GM12878 (cell line): ENCODE data around the gene BANP. TPM values are rescaled to one million over a fixed set of nuclear protein-coding genes. Genes with fewer than 3 reads are reported as not detected.

Experiments
- ATAC-seq: fragments of 200-7000 bp; cut with Tn5 transposase; 3 replicates; pipeline ENCODE4 v1.9.1; 2020; ENCODE audit warnings: mild to moderate bottlenecking, moderate library complexity
- BruUV-seq: library from RNA; stranded (reverse); fragments of 400-500 nt; replicated peaks from 2 replicates; lab custom pipeline; 2021; lab: Mats Ljungman, UMichigan
- CTCF ChIA-PET: fragments of 300-600 bp; sonication (Branson Sonifier 250); formaldehyde crosslinking; extraction: SDS; loops from one replicate; lab custom pipeline; 2021; ENCODE audit warnings: inconsistent platforms; lab: Yijun Ruan, JAX
- POLR2A ChIA-PET: fragments of 350-600 bp; formaldehyde crosslinking; extraction: SDS; loops from one replicate; lab custom pipeline; 2021; ENCODE audit warnings: inconsistent platforms; lab: Charles Lee
- RAD21 ChIA-PET: fragments of 300-600 bp; sonication (Branson Sonifier 250); formaldehyde crosslinking; loops from one replicate; lab custom pipeline; 2023; ENCODE audit warnings: antibody characterized with exemption; ENCODE audit not compliant: unreplicated experiment; lab: Charles Lee
- SMC1A ChIA-PET: fragments of 300-600 bp; sonication (Branson Sonifier 250); formaldehyde crosslinking; loops from one replicate; lab custom pipeline; 2023; ENCODE audit not compliant: unreplicated experiment, uncharacterized antibody; lab: Charles Lee
- DNase-seq: peaks from one replicate; pipeline ENCODE4 v3.0.0-alpha.2; 2011; ENCODE audit warnings: low read depth, low spot score
- FAIRE-seq: peaks from 3 replicates; lab custom pipeline; 2011; peaks lifted over from hg19 to GRCh38; lab: Jason Lieb, UNC
- H2AFZ ChIP-seq: 2 replicates; pipeline ENCODE4 v1.6.0; 2011; ENCODE audit warnings: low read depth, low read length, control low read depth; ENCODE audit not compliant: control insufficient read depth
- H3K27ac ChIP-seq: 2 replicates; pipeline ENCODE4 v1.5.1; 2011; ENCODE audit warnings: control low read depth; ENCODE audit not compliant: control insufficient read depth, insufficient read depth
- H3K27me3 ChIP-seq, 2 experiments: replicated peaks in 1 of 2; 2 replicates each; pipeline versions ENCODE4 v1.6.0 to v1.6.1; 2011; ENCODE audit warnings: low read length in 1 of 2; ENCODE audit not compliant: control insufficient read depth in 2 of 2, insufficient read depth in 2 of 2
- H3K36me3 ChIP-seq, 2 experiments: 2 replicates each; pipeline ENCODE4 v1.5.1; 2011; ENCODE audit warnings: low read length in 1 of 2; ENCODE audit not compliant: control insufficient read depth in 2 of 2, insufficient read depth in 2 of 2
- H3K4me1 ChIP-seq: 2 replicates; pipeline ENCODE4 v1.6.1; 2011; ENCODE audit warnings: mild to moderate bottlenecking, low read length, moderate library complexity, mixed read lengths; ENCODE audit not compliant: control insufficient read depth, insufficient read depth
- H3K4me2 ChIP-seq: 2 replicates; pipeline ENCODE4 v1.6.0; 2011; ENCODE audit warnings: control low read depth; ENCODE audit not compliant: control insufficient read depth, insufficient read depth
- H3K4me3 ChIP-seq: fragments of 200-600 bp; sonication (generic); 2 replicates; pipeline ENCODE4 v1.5.1; 2016
- H3K79me2 ChIP-seq: 2 replicates; pipeline ENCODE4 v1.6.0; 2011; ENCODE audit warnings: low read length; ENCODE audit not compliant: control insufficient read depth, insufficient read depth
- H3K9ac ChIP-seq: 2 replicates; pipeline ENCODE4 v1.8.0; 2011; ENCODE audit warnings: low read length, control low read depth, mixed read lengths; ENCODE audit not compliant: control insufficient read depth, insufficient read depth
- H3K9me3 ChIP-seq: replicated peaks from 3 replicates; pipeline ENCODE4 v1.5.1; 2011; ENCODE audit warnings: mild to moderate bottlenecking, low read length; ENCODE audit not compliant: control insufficient read depth, insufficient read depth
- H4K20me1 ChIP-seq: 2 replicates; pipeline ENCODE4 v1.6.0; 2011; ENCODE audit not compliant: control insufficient read depth, insufficient read depth
- ASH2L ChIP-seq: fragments of 300-600, 200-600 bp; sonication (generic); IDR thresholded peaks from 2 replicates; pipeline ENCODE4 v1.6.1; 2017; ENCODE audit warnings: low read depth, mild to moderate bottlenecking, borderline replicate concordance
- E2F8 ChIP-seq: fragments of 450-650 bp; IDR thresholded peaks from 2 replicates; pipeline ENCODE4 v1.6.1; 2018; ENCODE audit warnings: mild to moderate bottlenecking, low read depth, moderate library complexity; ENCODE audit not compliant: partially characterized antibody
- HDAC2 ChIP-seq: fragments of 200-600 bp; sonication (generic); IDR thresholded peaks from 2 replicates; pipeline ENCODE4 v1.6.1; 2017
- HDAC6 ChIP-seq: fragments of 200-600 bp; sonication (generic); IDR thresholded peaks from one replicate; pipeline ENCODE4 v1.8.0; 2017; ENCODE audit warnings: antibody characterized with exemption; ENCODE audit not compliant: unreplicated experiment
- SIN3A ChIP-seq: IDR thresholded peaks from 2 replicates; pipeline ENCODE4 v1.6.1; 2012; ENCODE audit warnings: low read depth, low read length, improper control_type of control experiment
- SPI1 ChIP-seq: IDR thresholded peaks from 2 replicates; pipeline ENCODE4 v1.6.1; 2011; ENCODE audit warnings: low read depth, mild to moderate bottlenecking, low read length, moderate library complexity, borderline replicate concordance; ENCODE audit not compliant: insufficient read depth
- YY1 ChIP-seq: IDR thresholded peaks from 2 replicates; pipeline ENCODE4 v1.6.1; 2011; ENCODE audit warnings: low read depth, mild to moderate bottlenecking, low read length
- ZNF207 ChIP-seq: fragments of 450-650 bp; IDR thresholded peaks from 2 replicates; pipeline ENCODE4 v1.6.1; 2014; ENCODE audit warnings: antibody characterized with exemption, mild to moderate bottlenecking, borderline replicate concordance
- WGBS: methylation state at CpG from one replicate; pipeline ENCODE4 v1.1.6; 2016; ENCODE audit warnings: low lambda C conversion rate; ENCODE audit not compliant: insufficient replicate concordance, insufficient coverage; ENCODE audit errors: missing lambda C conversion rate; 5-methylcytosine and 5-hydroxymethylcytosine counted together
- in situ Hi-C: fragments of 300-500 bp; cut with MboI; formaldehyde crosslinking; loops from 9 replicates; pipeline ENCODE4 v1.14.3; 2018; ENCODE audit warnings: mixed read lengths
- intact Hi-C: fragments of 100-400 bp; cut with micrococcal nuclease; formaldehyde crosslinking; loops from one replicate; pipeline ENCODE4 v1.14.2; 2022; ENCODE audit not compliant: unreplicated experiment
- polyA plus RNA-seq, 11 experiments: library from polyadenylated mRNA; depleted of rRNA in 4 of 11; unstranded in 6 of 11; stranded (reverse) in 5 of 11; fragments of >200 nt; fragmentation: Nextera tagmentation in 4 of 11; fragmentation: Illumina TruSeq in 1 of 11; extraction: Ambion mirVana in 4 of 11; extraction: Trizol in 1 of 11; gene quantifications; 1 replicate in 1 of 11; 2 replicates in 10 of 11; pipeline versions ENCODE4 v1.2.1 to v1.2.3, GENCODE V29; 2011 to 2016; ENCODE audit warnings: inconsistent platforms in 2 of 11, missing spikeins in 2 of 11, low read depth in 1 of 11
- total RNA-seq, 4 experiments: library from RNA; depleted of rRNA in 3 of 4; stranded (reverse); fragments of >200 nt in 3 of 4; fragmentation: Illumina TruSeq in 1 of 4; extraction: Trizol in 1 of 4; gene quantifications; 2 replicates each; pipeline versions ENCODE4 v1.2.1 to v1.2.3, GENCODE V29; 2013 to 2021
- TF ChIP-seq, protein P1 (sequence below): IDR thresholded peaks from 2 replicates; pipeline ENCODE4 v1.6.1; 2012; ENCODE audit warnings: low read depth, low read length, improper control_type of control experiment
- TF ChIP-seq, protein P2 (sequence below): IDR thresholded peaks from 2 replicates; pipeline ENCODE4 v1.6.1; 2011; ENCODE audit warnings: borderline replicate concordance, low read depth, mild to moderate bottlenecking, moderate library complexity, low read length; ENCODE audit not compliant: insufficient read depth, poor library complexity, severe bottlenecking
- TF ChIP-seq, protein P3 (sequence below): fragments of 150-350 bp; IDR thresholded peaks from 2 replicates; pipeline ENCODE4 v1.6.1; 2016; ENCODE audit warnings: low read depth, low read length
- TF ChIP-seq, protein P4 (sequence below): IDR thresholded peaks from 2 replicates; pipeline ENCODE4 v1.6.1; 2011; ENCODE audit warnings: low read depth, low read length, improper control_type of control experiment, borderline replicate concordance
- TF ChIP-seq, protein P5 (sequence below): fragments of 450-650 bp; IDR thresholded peaks from 2 replicates; pipeline ENCODE4 v1.6.1; 2017; ENCODE audit warnings: mild to moderate bottlenecking, low read depth, inconsistent platforms; ENCODE audit not compliant: poor library complexity, severe bottlenecking

The BANP gene
- total and polyA plus RNA-seq, 10 of the 15 experiments (the other 5 are each of a cell fraction or from before 2014, with no cell fraction given) = 3.9 to 21.9 (median 12.2) TPM

GRCh38 chr16:88072571-88073001 lies 121.4 kb downstream of the BANP start:
- ATAC-seq (no peak), FAIRE-seq (no peak), DNase-seq (no peak)
- Histone ChIP-seq H2AFZ (no peak overlapping the region), H3K9ac (no peak overlapping the region), H3K36me3 (peaks cover 1 to 2% of the 10 kb centered on the region in 2 experiments; a peak in 3 of 4 replicates), H3K4me2 (no peak overlapping the region), H3K4me3 (no peak overlapping the region), H3K27me3 (no peaks in the 10 kb centered on the region), H3K79me2 (no peaks in the 10 kb centered on the region), H3K9me3 (no peaks in the 10 kb centered on the region), H4K20me1 (no peaks in the 10 kb centered on the region), H3K4me1 (peaks cover 19% of the 10 kb centered on the region), H3K27ac (no peak overlapping the region)
- WGBS = 96% methylated on average over 23 of the region's 23 CpGs
- ChIA-PET POLR2A (no interaction called here), CTCF (no interaction called here), SMC1A (no interaction called here), RAD21 (no interaction called here)
- in situ Hi-C loops (no loop called here), intact Hi-C loops (no loop called here)
- BruUV-seq = no TSS peak
- TF ChIP-seq ZNF207 = no peak
- no peak for TF ChIP-seq HDAC6
- TF ChIP-seq, protein P1, sequence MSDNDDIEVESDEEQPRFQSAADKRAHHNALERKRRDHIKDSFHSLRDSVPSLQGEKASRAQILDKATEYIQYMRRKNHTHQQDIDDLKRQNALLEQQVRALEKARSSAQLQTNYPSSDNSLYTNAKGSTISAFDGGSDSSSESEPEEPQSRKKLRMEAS = no peak
- TF ChIP-seq, protein P2, sequence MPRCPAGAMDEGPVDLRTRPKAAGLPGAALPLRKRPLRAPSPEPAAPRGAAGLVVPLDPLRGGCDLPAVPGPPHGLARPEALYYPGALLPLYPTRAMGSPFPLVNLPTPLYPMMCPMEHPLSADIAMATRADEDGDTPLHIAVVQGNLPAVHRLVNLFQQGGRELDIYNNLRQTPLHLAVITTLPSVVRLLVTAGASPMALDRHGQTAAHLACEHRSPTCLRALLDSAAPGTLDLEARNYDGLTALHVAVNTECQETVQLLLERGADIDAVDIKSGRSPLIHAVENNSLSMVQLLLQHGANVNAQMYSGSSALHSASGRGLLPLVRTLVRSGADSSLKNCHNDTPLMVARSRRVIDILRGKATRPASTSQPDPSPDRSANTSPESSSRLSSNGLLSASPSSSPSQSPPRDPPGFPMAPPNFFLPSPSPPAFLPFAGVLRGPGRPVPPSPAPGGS = no peak
- TF ChIP-seq SIN3A = no peak
- TF ChIP-seq SPI1 = no peak
- TF ChIP-seq, protein P3, sequence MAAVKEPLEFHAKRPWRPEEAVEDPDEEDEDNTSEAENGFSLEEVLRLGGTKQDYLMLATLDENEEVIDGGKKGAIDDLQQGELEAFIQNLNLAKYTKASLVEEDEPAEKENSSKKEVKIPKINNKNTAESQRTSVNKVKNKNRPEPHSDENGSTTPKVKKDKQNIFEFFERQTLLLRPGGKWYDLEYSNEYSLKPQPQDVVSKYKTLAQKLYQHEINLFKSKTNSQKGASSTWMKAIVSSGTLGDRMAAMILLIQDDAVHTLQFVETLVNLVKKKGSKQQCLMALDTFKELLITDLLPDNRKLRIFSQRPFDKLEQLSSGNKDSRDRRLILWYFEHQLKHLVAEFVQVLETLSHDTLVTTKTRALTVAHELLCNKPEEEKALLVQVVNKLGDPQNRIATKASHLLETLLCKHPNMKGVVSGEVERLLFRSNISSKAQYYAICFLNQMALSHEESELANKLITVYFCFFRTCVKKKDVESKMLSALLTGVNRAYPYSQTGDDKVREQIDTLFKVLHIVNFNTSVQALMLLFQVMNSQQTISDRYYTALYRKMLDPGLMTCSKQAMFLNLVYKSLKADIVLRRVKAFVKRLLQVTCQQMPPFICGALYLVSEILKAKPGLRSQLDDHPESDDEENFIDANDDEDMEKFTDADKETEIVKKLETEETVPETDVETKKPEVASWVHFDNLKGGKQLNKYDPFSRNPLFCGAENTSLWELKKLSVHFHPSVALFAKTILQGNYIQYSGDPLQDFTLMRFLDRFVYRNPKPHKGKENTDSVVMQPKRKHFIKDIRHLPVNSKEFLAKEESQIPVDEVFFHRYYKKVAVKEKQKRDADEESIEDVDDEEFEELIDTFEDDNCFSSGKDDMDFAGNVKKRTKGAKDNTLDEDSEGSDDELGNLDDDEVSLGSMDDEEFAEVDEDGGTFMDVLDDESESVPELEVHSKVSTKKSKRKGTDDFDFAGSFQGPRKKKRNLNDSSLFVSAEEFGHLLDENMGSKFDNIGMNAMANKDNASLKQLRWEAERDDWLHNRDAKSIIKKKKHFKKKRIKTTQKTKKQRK = no peak
- TF ChIP-seq YY1 = no peak
- TF ChIP-seq, protein P4, sequence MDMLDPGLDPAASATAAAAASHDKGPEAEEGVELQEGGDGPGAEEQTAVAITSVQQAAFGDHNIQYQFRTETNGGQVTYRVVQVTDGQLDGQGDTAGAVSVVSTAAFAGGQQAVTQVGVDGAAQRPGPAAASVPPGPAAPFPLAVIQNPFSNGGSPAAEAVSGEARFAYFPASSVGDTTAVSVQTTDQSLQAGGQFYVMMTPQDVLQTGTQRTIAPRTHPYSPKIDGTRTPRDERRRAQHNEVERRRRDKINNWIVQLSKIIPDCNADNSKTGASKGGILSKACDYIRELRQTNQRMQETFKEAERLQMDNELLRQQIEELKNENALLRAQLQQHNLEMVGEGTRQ = no peak
- no peak for TF ChIP-seq ASH2L
- TF ChIP-seq E2F8 = no peak
- TF ChIP-seq HDAC2 = no peak
- TF ChIP-seq, protein P5, sequence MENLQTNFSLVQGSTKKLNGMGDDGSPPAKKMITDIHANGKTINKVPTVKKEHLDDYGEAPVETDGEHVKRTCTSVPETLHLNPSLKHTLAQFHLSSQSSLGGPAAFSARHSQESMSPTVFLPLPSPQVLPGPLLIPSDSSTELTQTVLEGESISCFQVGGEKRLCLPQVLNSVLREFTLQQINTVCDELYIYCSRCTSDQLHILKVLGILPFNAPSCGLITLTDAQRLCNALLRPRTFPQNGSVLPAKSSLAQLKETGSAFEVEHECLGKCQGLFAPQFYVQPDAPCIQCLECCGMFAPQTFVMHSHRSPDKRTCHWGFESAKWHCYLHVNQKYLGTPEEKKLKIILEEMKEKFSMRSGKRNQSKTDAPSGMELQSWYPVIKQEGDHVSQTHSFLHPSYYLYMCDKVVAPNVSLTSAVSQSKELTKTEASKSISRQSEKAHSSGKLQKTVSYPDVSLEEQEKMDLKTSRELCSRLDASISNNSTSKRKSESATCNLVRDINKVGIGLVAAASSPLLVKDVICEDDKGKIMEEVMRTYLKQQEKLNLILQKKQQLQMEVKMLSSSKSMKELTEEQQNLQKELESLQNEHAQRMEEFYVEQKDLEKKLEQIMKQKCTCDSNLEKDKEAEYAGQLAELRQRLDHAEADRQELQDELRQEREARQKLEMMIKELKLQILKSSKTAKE = no peak
